Stimulated activated CD4-positive, alpha-beta T cell treated with anti-CD3 and anti-CD28 coated beads, Interleukin-4, amount 100 ng/mL, for 1 hour (primary cell): ENCODE measurements around the gene ARHGAP12.

ENCODE experiments used
- DNase-seq: peaks from one replicate; pipeline ENCODE4 v3.0.0-alpha.2; 2020

Gene ARHGAP12

DNA sequence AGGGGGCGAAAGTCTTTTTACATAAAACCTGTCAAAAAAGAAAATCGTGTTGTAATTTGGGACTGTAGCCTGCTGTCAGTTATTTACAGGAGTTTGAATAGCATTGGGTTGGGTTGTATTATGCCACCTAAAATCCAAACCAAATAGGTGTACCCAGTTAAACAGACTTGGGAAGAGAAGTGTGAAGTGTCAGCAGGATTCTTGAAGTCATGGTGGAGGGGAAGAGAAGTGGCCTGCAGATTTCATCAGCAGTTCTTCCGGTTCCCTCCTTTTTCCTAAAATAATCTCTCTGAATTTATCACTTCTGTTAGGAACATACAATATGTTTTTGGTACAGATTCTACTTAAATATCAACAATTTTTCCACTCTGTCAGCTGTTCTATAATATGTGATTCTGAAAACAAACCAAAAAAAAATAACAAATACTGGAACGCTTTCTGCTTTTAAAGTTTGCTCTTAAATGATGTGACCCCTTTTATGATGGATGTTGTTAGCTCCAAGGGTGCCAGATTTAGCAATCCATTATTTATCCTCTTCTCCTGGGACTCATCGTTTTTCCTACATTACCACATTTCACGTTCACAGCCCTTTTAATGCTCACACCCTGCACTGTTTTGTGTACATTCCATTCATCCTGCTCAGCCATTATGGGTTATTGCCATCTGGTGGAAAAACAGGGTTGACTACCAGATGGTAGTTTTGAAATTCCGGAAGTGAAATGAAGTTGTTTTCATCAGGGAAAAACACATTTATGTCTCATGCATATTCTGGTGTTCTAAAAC, 18.7 kb upstream of the ARHGAP12 start:
- no peak for DNase-seq

- no peak for DNase-seq
These were observed 16.8 kb upstream of the ARHGAP12 start for GRCh38 chr10:31945392-31945791.

GRCh38 chr10:31944071-31944433, 15.4 kb upstream of the ARHGAP12 start:
- DNase-seq, result no peak

- no peak for DNase-seq
These were observed 14.3 kb upstream of the ARHGAP12 start for GRCh38 chr10:31942892-31943291.

- no peak for DNase-seq
These were observed 13.8 kb upstream of the ARHGAP12 start for GRCh38 chr10:31942435-31942834.

DNA sequence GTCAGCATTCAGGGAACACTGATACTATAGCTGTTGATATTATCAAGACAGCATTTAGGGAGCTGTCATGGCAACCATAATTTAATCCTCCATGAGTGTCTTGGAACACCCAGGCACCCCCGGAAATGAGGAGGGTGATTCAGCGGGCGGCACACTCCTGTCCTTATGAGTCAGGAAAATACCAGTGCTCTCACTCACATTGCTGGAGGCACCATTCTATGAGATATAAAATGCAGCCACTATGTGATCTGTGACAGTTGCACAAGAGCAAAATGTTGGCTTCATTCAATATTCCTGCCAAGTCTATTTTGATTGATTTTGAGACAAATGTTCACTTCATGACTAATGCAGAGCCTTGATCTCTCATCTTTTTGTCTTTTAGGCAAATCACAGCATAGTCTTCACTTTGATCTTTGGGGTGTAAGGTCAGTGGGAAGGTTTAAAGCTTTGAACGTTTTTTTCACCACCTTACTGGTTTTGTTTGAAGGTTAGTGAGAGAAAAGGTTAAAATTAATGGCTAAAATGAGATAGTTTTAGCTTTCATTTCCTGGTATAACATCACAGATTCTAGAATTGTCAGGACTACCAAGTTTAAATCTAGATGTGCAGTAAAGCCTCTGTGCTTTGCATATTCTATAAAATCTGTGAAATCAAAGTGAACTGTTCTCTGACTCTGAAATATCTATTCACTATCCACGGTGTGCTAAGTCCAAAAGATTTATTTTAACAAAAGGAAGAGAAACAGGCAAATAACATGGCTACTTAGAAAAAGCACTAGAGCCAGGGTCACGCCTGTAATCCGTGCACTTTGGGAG, 12.4 kb upstream of the ARHGAP12 start:
- DNase-seq, result no peak

GRCh38 chr10:31939797-31940708, 11.4 kb upstream of the ARHGAP12 start:
- DNase-seq, result no peak

DNA sequence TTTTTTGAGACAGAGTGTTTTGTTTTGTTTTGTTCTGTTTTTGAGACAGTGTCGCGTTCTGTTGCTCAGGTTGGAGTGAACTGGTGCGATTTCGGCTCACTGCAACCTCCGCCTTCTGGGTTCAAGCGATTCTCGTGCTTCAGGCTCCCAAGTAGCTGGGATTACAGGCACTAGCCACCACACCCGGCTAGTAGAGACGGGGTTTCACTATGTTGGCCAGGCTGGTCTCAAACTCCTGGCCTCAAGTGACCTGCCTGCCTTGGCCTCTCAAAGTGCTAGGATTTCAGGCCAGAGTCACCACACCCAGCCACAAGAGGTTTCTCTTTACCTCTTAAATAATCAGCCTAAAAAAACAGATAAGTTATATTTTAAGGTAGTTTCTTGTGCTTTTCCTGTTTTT, 8.7 kb upstream of the ARHGAP12 start:
- no peak for DNase-seq

DNA sequence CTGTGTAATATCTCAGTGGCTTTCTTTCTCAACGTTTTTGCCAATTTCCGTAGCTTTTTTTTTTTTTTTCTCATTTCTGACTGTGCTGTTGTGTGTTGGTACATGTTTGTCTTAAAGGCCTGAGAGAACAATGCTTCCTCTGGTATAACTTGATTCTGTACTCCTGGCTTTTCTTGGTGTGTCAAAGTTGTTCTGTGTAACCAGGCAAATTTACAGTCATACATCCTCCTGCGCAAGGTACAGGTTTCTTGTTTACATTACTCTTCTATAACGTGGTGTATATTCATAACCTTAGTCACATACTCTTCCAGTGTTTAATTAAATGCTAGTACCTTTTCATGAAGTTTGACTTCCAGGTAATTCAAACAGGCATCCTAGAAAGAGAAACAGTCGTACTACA, 8.3 kb upstream of the ARHGAP12 start:
- DNase-seq, result no peak

DNA sequence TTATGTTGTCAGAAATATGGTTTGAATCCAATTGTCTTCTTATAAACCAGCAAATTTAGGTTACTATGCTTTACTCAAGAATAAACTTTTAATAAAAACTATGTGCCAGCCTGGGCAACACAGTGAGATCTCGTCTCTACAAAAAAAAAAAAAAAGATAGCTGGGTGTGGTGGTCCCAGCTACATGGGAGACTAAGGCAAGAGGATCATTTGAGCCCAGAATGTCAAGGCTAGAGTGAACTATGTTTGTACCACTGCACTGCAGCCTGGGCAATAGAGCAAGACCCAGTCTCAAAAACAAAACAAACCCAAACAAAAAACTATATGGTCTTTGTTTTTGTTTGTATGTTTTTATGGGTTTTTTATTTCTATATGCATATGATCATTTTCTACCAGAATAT, 7.5 kb upstream of the ARHGAP12 start:
- no peak for DNase-seq

DNA sequence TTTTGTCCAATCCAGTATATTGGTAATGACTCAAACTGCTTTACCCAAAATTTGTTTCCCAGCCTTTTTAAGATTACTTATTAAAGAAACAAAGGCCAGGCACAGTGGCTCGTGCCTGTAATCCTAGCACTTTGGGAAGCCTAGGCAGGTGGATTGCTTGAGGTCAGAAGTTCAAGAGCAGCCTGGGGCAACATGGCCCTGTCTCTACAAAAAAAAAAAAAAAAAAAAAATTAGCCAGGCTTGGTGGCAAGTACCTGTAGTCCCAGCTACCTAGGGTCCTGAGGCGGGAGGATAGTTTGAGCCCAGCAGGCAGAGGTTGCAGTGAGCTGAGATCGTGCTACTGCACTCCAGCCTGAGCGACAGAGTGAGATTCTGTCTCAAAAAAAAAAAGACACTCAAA, 7.0 kb upstream of the ARHGAP12 start:
- no peak for DNase-seq

DNA sequence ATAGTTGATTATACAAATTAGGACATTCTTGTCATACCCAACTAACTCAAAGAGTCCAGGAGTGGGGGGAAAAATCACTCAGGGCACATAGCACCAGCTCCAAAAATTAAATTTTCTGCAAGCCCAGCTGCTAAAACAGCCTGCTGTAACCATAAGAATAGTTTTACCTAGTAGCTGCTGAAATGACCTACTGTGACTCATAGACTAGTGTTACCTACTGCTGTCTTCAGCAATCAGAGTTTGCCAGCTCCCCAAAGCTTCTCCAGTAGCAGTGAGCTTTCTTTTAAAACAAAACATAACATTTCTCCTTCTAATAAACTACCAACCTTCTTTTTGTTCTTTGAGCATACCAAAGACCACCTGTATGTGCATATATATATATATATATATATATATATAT, 4.2 kb upstream of the ARHGAP12 start:
- no peak for DNase-seq

DNA sequence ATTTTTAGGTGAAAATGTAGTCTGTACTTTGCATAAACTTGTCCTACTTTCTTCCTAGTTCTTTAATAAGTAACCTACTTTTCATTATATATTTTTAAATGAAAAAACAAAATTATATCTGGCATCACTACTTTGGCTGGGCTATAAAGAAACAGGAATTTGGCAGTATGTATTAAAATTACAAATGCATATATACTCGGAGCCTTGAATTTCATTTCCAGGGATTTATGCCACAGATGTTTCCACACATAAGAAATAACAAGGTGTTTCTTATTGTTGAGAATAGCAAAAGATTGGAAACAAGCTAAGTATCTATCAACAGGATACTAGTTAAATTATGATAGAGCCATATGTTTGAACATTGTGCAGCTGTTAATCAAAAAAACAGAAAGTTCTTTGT, 2.2 kb upstream of the ARHGAP12 start:
- DNase-seq, result no peak

DNA sequence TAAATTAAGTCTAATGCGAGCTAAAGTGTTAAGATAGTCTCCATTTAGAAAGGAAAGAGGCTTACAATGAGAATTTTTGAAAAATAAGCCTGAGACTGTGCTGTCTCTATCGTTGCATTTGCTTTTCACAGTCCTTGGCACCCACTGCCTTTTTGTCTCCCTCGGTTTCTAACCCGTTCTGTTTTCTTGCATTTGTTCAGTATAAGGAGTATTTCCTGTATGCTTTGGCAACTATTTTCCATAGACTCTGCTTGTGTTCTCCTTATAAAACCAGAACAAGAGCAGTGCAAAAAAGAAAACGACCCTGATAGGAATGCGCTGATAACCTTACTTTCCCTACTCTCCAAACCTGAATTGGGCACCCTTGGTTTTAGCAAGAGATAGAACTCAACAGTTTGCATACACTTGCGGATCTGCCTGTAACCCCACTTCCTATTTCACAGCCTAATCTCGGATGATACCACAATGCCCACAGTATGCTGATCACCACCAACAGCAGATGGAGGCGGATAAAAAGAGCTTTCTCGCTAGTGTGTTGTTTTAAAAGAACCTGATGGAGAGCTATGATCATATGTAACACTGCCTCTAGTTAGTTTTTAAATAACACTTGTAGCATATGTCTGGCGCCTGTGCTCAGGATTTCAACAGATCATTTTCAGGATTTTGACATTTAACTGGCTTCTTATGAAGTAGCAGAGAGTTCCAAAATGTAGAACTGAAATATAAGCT, 1.6 kb upstream of the ARHGAP12 start:
- DNase-seq, result no peak

DNA sequence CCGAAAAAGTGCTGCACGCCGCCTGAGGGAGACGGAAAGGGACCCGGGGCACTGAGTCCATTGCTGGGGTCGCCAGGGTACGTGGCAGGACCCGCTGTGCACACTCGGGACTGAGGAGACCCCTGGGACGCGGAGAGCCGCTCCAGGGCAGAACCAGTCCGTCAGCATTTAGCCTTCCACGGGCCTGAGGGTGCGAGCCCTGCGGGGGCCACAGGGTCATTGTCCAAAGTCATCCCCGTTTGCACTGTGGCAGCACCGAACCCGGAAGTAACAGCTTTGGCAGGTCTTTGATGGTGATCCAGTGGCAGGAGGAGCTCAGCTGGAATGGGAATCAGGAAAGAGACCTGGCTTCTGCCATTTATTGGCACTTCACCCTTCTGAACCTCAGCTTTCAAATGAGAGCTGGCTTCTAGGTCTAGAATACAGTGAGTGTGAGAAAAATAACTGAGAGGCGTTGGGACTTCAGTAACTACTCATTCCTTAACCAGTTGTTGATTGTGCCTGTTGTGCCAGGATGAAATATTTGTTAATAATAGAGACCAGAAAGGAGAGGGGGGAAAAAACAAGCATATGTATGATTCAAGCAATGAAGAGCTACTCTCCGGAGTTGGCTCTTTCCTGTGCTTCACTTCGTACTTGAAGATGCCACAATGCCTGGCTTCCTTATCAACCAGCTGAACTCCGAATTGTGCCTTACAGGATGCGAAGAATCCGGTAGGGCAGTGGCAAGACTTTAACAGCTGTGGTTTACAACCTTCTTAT, 811 bp upstream of the ARHGAP12 start:
- peak; percentile 20 for DNase-seq

DNA sequence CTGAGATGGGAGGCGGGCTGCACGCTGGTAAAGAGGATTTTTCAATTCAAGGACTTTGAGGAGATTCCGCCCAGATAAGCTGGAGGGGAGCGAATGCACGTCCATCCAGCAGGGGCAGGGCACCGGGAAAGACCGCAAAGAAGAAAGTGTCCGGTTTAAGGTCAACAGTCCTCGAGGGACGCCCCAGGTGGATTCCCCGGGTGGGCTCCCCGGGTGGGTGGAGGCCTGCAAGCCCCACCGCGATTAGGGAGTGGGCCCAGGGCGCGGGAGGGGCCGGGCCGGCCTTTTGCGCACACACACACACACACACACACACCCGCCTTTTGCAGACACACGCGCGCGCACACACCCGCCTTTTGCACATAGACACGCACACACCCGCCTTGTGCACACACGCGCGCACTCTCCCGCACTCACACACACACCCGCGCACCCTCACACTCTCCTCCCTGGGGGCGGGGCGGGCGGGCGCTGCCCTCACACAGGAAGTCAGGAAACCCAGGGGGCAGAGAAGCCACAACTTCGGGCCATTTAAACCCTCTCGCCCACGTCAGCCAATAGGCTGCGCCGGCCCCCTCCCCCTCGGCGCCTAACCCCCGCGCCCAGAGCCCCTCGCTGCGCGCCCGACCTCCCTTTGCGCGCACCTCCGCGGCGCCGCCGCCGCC, 615 bp downstream of the ARHGAP12 start:
- DNase-seq, result peak; percentile 46

- no peak for DNase-seq
These were observed 1.1 kb downstream of the ARHGAP12 start for GRCh38 chr10:31927565-31927883.

- DNase-seq, result no peak
These were observed 1.7 kb downstream of the ARHGAP12 start for GRCh38 chr10:31926765-31927564.

GRCh38 chr10:31926160-31926559, 2.5 kb downstream of the ARHGAP12 start:
- no peak for DNase-seq

GRCh38 chr10:31924833-31925232, 3.8 kb downstream of the ARHGAP12 start:
- DNase-seq, result no peak

DNA sequence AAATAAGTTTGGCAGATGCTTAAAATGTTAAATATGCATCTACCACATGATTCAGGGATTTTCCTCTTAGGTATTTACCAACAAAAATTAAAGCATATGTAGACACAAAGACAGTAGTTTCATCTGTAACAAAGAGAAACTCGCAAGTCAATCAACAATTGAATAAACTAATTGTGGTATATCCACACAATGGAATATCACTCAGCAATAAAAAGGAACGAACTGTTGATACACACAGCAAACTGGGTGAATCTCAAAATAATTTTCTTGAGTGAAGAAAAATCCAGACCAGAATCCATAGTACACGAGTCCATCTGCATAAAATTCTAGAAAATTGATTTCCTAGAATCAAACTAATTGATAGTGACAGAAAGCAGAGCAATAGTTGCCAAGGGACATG, 5.2 kb downstream of the ARHGAP12 start:
- DNase-seq, result no peak
